B cell (primary cell): ENCODE data around the gene PIP4K2A.

Experiments used
- EZH2 ChIP-seq: IDR thresholded peaks from 2 replicates; pipeline ENCODE4 v1.6.1; 2012; ENCODE audit warnings: borderline replicate concordance, low read depth, mild to moderate bottlenecking, moderate library complexity, low read length; ENCODE audit not compliant: insufficient read depth, poor library complexity, severe bottlenecking
- TF ChIP-seq, protein P1 (sequence below): fragments of 200-600 bp; IDR thresholded peaks from one replicate; pipeline ENCODE4 v1.8.0; 2022; ENCODE audit warnings: antibody characterized with exemption, mild to moderate bottlenecking

DNA sequence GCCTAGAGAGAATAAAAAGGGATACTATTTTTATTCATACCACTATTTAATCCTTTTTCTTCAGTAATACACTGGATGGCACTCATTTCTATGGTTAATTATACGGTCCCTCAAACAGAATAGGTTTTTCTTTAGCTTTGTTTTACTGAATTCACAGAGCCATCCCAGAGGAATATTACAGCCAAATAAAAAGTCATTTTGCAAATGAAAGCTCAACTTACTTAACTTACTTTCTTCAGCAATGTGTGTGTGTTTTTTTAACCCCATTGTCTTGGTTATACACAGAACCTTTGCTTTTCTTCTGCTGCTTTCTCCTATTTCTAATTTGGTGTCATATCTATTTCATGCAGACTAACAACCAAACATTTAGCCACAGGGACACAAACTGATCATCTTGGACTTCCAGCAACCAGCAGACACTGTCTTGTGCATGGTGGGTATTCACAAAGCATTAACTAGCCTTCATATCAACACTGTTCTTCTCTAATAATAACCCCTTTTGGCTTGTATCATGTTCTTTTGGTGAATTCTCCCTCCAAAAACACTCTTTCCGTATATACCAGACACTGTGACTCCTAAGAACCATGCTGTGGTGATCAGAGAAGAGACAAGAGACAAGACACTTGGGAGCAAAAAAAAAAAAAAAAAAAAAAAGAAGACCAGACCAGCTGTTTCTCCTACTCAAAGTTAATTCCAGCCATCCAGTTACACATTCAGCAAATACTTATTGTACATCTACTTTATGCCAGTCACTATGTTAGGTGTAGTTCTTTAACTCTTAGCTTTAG is 40.4 kb downstream of the PIP4K2A start:
- TF ChIP-seq, protein P1, sequence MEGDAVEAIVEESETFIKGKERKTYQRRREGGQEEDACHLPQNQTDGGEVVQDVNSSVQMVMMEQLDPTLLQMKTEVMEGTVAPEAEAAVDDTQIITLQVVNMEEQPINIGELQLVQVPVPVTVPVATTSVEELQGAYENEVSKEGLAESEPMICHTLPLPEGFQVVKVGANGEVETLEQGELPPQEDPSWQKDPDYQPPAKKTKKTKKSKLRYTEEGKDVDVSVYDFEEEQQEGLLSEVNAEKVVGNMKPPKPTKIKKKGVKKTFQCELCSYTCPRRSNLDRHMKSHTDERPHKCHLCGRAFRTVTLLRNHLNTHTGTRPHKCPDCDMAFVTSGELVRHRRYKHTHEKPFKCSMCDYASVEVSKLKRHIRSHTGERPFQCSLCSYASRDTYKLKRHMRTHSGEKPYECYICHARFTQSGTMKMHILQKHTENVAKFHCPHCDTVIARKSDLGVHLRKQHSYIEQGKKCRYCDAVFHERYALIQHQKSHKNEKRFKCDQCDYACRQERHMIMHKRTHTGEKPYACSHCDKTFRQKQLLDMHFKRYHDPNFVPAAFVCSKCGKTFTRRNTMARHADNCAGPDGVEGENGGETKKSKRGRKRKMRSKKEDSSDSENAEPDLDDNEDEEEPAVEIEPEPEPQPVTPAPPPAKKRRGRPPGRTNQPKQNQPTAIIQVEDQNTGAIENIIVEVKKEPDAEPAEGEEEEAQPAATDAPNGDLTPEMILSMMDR: no peak
- no peak for TF ChIP-seq EZH2
